8988T (cell line): ENCODE measurements around the gene B3GNT7.
"Not testable (repeated sequence)": the region's sequence is repeated elsewhere in the genome, so short reads cannot be mapped to it uniquely, and the experiment has no call there.

Source experiments
- DNase-seq: peaks from one replicate; pipeline ENCODE4 v3.0.0; 2011

The B3GNT7 gene

DNA sequence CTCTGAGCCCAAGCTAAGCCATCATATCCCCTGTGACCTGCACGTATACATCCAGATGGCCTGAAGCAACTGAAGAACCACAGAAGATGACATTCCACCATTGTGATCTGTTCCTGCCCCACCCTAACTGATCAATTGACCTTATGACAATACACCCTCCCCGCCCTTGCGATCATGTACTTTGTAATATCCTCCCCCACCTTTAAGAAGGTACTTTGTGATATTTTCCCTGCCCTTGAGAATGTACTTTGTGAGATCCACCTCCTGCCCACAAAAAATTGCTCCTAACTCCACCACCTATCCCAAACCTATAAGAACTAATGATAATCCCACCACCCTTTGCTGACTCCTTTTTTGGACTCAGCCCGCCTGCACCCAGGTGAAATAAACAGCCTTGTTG, 34.9 kb downstream of the B3GNT7 start:
- not testable (repeated sequence) for DNase-seq

DNA sequence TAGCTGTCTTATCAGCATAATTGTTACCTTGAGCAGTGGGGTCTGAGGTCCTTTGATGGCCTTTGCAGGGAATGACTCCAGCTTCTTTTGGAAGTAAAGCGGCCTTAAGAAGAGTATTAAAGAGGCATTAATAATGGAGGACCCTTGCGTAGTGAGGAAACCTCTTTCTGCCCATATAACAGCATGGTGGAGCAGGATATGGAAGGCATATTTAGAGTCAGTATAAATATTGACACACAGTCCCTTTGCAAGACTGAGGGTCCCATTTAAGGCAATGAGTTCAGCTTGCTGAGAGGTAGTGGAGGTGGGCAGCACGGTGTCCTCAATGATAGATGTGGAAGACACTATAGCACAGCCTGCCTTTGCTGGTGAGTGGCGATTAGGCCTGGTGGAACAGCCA, 36.1 kb downstream of the B3GNT7 start:
- DNase-seq, result no peak

DNA sequence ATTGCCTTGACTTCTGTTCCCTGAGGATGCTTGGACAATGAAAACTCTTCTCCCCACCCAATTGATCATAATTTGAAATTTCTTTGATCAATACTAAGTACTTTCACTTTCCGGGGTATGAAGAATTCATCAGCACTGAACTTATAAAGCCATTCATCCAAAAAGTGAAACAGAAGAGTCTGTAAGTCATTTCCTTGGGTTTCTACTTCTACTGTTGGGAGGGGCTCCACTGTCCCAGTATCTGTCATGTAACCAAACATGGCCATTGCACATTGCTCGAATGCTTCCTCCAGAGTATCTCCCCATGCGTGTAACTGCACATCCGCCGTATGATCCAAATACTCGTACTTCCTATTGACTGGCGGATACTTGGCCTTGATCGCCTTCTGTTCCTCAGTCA, 38.5 kb downstream of the B3GNT7 start:
- no peak for DNase-seq

- no peak for DNase-seq
Measured at GRCh38 chr2:231436957-231437356, 41.4 kb downstream of the B3GNT7 start.

- DNase-seq, result no peak
Measured at GRCh38 chr2:231449503-231450054, 54.1 kb downstream of the B3GNT7 start.

DNA sequence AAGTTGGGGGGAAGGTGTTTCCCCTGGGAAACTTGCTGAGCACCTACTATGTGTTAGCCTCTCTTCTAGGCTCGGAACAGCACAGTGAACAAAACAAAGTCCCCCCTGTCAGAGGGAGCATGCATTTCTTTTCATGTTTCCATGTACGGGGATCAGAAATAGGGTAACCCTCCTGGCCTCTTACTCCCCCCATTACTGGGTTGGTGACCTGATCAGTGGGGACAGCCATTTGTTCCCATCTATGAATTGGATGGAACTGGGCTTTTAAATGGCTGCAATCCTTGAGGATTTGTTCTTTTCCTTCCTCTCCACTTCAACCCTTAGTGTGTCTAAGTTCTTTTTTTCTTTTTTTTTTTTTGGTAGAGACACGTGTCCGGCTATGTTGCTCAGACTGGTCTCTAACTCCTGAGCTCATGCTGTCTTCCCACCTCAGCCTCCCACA, 55.1 kb downstream of the B3GNT7 start:
- no peak for DNase-seq
